Uterus (tissue), 2 donors: ENCODE results near the gene PPIG.

Source experiments
- CTCF ChIP-seq, 4 experiments: fragments of 200-600 bp in 2 of 4; fragments of 450-650 bp in 2 of 4; sonication (generic) in 2 of 4; IDR thresholded peaks; one replicate each; pipeline ENCODE4 v1.5.1; 2016 to 2019; ENCODE audit warnings: antibody characterized with exemption in 4 of 4, mild to moderate bottlenecking in 2 of 4, moderate library complexity in 1 of 4
- POLR2A ChIP-seq, 2 donors: fragments of 450-650 bp; IDR thresholded peaks; one replicate each; pipeline ENCODE4 v1.6.1; 2016; ENCODE audit warnings: antibody characterized with exemption in 2 of 2, mild to moderate bottlenecking in 1 of 2, moderate library complexity in 1 of 2

DNA sequence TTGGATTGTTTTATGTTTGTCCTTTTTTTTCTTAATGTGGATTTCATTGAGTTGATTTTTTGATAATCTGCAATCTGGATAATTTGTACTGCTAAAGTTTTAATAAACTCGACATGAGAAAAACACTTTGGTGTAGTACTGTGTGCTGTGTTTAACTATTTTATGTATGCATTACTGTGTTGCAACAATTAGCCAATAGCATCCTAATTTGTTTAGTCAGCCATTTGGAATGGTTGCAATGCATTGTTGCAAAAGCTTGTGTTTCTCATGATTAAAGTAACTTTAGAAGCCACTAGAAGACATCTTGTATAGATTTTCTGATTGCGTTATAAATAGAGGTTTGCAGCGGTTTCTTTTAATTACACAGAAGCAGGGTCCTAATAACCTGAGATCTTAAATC lies 53.5 kb downstream of the PPIG start:
- TF ChIP-seq POLR2A (IDR thresholded peaks at IDR 0.05) (no peak), CTCF (IDR thresholded peaks at IDR 0.05) (no peak)
